OCI-LY1 (cell line): Measurements from ENCODE around the gene LRFN4.

Experiments
- H2AFZ ChIP-seq: fragments of 200-600 bp; sonication (generic), shearing (Covaris generic); 2 replicates; pipeline ENCODE4 v1.6.0; 2014; ENCODE audit warnings: antibody characterized with exemption, mild to moderate bottlenecking, low read length
- H3F3A ChIP-seq: fragments of 200-600 bp; sonication (generic), shearing (Covaris generic); 2 replicates; pipeline ENCODE4 v1.6.0; 2014; ENCODE audit warnings: mild to moderate bottlenecking, antibody characterized with exemption, low read length, moderate library complexity; ENCODE audit not compliant: insufficient read depth
- H3K27ac ChIP-seq: fragments of 200-600 bp; sonication (generic); 2 replicates; pipeline ENCODE4 v1.5.1; 2014; ENCODE audit warnings: low read length, mixed run types, mild to moderate bottlenecking, low read depth; ENCODE audit not compliant: poor library complexity, severe bottlenecking
- H3K27me3 ChIP-seq: fragments of 200-600 bp; sonication (generic); 2 replicates; pipeline ENCODE4 v1.6.0; 2014; ENCODE audit warnings: antibody characterized with exemption, mild to moderate bottlenecking, low read length, moderate library complexity; ENCODE audit not compliant: insufficient read depth
- H3K36me3 ChIP-seq: fragments of 200-600 bp; sonication (generic); 2 replicates; pipeline ENCODE4 v1.6.1; 2014; ENCODE audit warnings: mild to moderate bottlenecking, antibody characterized with exemption, low read length, moderate library complexity, mixed read lengths; ENCODE audit not compliant: insufficient read depth
- H3K4me1 ChIP-seq: fragments of 200-600 bp; sonication (generic); 2 replicates; pipeline ENCODE4 v1.5.1; 2014; ENCODE audit warnings: mild to moderate bottlenecking, low read length, moderate library complexity; ENCODE audit not compliant: insufficient read depth, severe bottlenecking
- H3K4me2 ChIP-seq: fragments of 200-600 bp; sonication (generic), shearing (Covaris generic); 2 replicates; pipeline ENCODE4 v1.6.1; 2014; ENCODE audit warnings: low read length
- H3K4me3 ChIP-seq: fragments of 200-600 bp; sonication (generic); 2 replicates; pipeline ENCODE4 v1.5.1; 2014; ENCODE audit warnings: low read length, low read depth, mild to moderate bottlenecking, mixed read lengths; ENCODE audit not compliant: poor library complexity, severe bottlenecking
- H3K79me2 ChIP-seq: fragments of 200-600 bp; shearing (Covaris generic); 2 replicates; pipeline ENCODE4 v1.6.1; 2016; ENCODE audit warnings: mixed run types, low read length, mixed read lengths; ENCODE audit not compliant: insufficient read depth
- H3K9ac ChIP-seq: fragments of 200-600 bp; sonication (generic), shearing (Covaris generic); 2 replicates; pipeline ENCODE4 v1.6.1; 2014; ENCODE audit warnings: mild to moderate bottlenecking, low read length, mixed read lengths
- H3K9me2 ChIP-seq: fragments of 200-600 bp; sonication (generic), shearing (Covaris generic); 2 replicates; pipeline ENCODE4 v1.6.1; 2014; ENCODE audit warnings: low read depth, mild to moderate bottlenecking, low read length, mixed read lengths
- H3K9me3 ChIP-seq: fragments of 200-600 bp; shearing (Covaris generic); 2 replicates; pipeline ENCODE4 v1.6.1; 2014; ENCODE audit warnings: low read length, mixed read lengths
- H4K20me1 ChIP-seq: fragments of 200-600 bp; sonication (generic), shearing (Covaris generic); 2 replicates; pipeline ENCODE4 v1.6.0; 2016; ENCODE audit warnings: mild to moderate bottlenecking, low read length; ENCODE audit not compliant: insufficient read depth
- EZH2 ChIP-seq: fragments of 200-600 bp; sonication (generic), shearing (Covaris generic); IDR thresholded peaks from 2 replicates; pipeline ENCODE4 v1.8.0; 2017; ENCODE audit warnings: borderline replicate concordance, mixed run types, mild to moderate bottlenecking, antibody characterized with exemption, low read length, moderate library complexity, mixed read lengths
- TF ChIP-seq, protein P1 (sequence below): fragments of 200-600 bp; sonication (generic), shearing (Covaris generic); IDR thresholded peaks from 2 replicates; pipeline ENCODE4 v1.5.1; 2017; ENCODE audit warnings: mild to moderate bottlenecking, antibody characterized with exemption, low read length, moderate library complexity, mixed read lengths

Gene LRFN4

GRCh38 chr11:66889960-66890359, 33.1 kb downstream of the LRFN4 start:
- Histone ChIP-seq H2AFZ (no peak overlapping the region), H3K27ac (no peak overlapping the region), H4K20me1 (no peaks in the 10 kb centered on the region), H3K4me1 (no peaks in the 10 kb centered on the region), H3K9me2 (no peaks in the 10 kb centered on the region), H3K27me3 (peaks cover 6% of the 10 kb centered on the region; the same call in 1 of the 2 replicates), H3K9me3 (no peaks in the 10 kb centered on the region), H3F3A (no peaks in the 10 kb centered on the region), H3K36me3 (no peaks in the 10 kb centered on the region), H3K4me2 (no peak overlapping the region), H3K9ac (no peak overlapping the region), H3K4me3 (no peak overlapping the region), H3K79me2 (no peaks in the 10 kb centered on the region)
- TF ChIP-seq, protein P1, sequence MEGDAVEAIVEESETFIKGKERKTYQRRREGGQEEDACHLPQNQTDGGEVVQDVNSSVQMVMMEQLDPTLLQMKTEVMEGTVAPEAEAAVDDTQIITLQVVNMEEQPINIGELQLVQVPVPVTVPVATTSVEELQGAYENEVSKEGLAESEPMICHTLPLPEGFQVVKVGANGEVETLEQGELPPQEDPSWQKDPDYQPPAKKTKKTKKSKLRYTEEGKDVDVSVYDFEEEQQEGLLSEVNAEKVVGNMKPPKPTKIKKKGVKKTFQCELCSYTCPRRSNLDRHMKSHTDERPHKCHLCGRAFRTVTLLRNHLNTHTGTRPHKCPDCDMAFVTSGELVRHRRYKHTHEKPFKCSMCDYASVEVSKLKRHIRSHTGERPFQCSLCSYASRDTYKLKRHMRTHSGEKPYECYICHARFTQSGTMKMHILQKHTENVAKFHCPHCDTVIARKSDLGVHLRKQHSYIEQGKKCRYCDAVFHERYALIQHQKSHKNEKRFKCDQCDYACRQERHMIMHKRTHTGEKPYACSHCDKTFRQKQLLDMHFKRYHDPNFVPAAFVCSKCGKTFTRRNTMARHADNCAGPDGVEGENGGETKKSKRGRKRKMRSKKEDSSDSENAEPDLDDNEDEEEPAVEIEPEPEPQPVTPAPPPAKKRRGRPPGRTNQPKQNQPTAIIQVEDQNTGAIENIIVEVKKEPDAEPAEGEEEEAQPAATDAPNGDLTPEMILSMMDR, result no peak
- TF ChIP-seq EZH2, result no peak

GRCh38 chr11:66891851-66892660, 35.2 kb downstream of the LRFN4 start:
- Histone ChIP-seq H3K27me3 (peaks cover 14% of the 10 kb centered on the region; the same call in 1 of the 2 replicates), H3K9me3 (0 out of 2 replicates have a peak, but pooled peaks cover 2% of the 10 kb centered on the region), H3K9me2 (no peaks in the 10 kb centered on the region), H3K36me3 (no peaks in the 10 kb centered on the region), H3K4me1 (no peaks in the 10 kb centered on the region), H3K4me2 (no peak overlapping the region), H4K20me1 (no peaks in the 10 kb centered on the region), H3K27ac (no peak overlapping the region), H2AFZ (no peak overlapping the region), H3F3A (no peaks in the 10 kb centered on the region), H3K9ac (no peak overlapping the region), H3K79me2 (no peaks in the 10 kb centered on the region), H3K4me3 (no peak overlapping the region)
- TF ChIP-seq, protein P1, result no peak
- TF ChIP-seq EZH2, result no peak

- H3K79me2 ChIP-seq, result no peaks in the 10 kb centered on the region
- H3K4me2 ChIP-seq, result no peak overlapping the region
- H3K9ac ChIP-seq, result no peak overlapping the region
Observed at GRCh38 chr11:66892911-66893310, 36.0 kb downstream of the LRFN4 start.

More at GRCh38 chr11:66892911-66893310, 36.0 kb downstream of the LRFN4 start:
- Histone ChIP-seq H2AFZ (no peak overlapping the region), H3K9me3 (0 out of 2 replicates have a peak, but pooled peaks cover 2% of the 10 kb centered on the region), H4K20me1 (no peaks in the 10 kb centered on the region), H3F3A (no peaks in the 10 kb centered on the region), H3K4me3 (no peak overlapping the region), H3K27me3 (peaks cover 14% of the 10 kb centered on the region; the same call in 1 of the 2 replicates), H3K27ac (no peak overlapping the region), H3K36me3 (no peaks in the 10 kb centered on the region), H3K9me2 (no peaks in the 10 kb centered on the region), H3K4me1 (no peaks in the 10 kb centered on the region)
- no peak for TF ChIP-seq EZH2
- TF ChIP-seq, protein P1, result no peak
